GM23338 (cell line): ENCODE measurements around the gene KRTAP10-1. TPM values are rescaled to one million over a fixed set of nuclear protein-coding genes. Genes with fewer than 3 reads are reported as not detected.
A peak's percentile ranks its signal among the peaks of the same experiment; 100 is the strongest.

Experiments used
- ATAC-seq: fragments of 200-7000 bp; cut with Tn5 transposase; 3 replicates; pipeline ENCODE4 v1.9.1; 2020
- DNase-seq: peaks from one replicate; pipeline ENCODE4 v3.0.0-alpha.2; 2015; ENCODE audit warnings: low spot score
- H2AFZ ChIP-seq: fragments of 200-600 bp; sonication (generic); 2 replicates; pipeline ENCODE4 v1.8.0; 2016; ENCODE audit warnings: antibody characterized with exemption, mild to moderate bottlenecking, moderate library complexity
- H3F3A ChIP-seq: fragments of 200-600 bp; sonication (generic); replicated peaks from 2 replicates; pipeline ENCODE4 v1.8.0; 2017; ENCODE audit warnings: antibody characterized with exemption, mixed run types, low read depth
- H3K27ac ChIP-seq: fragments of 200-600 bp; sonication (generic); 2 replicates; pipeline ENCODE4 v1.6.1; 2016; ENCODE audit warnings: low read depth
- H3K27me3 ChIP-seq: fragments of 200-600 bp; sonication (generic); 2 replicates; pipeline ENCODE4 v1.8.0; 2016; ENCODE audit warnings: mild to moderate bottlenecking, mixed run types, moderate library complexity; ENCODE audit not compliant: insufficient read depth
- H3K36me3 ChIP-seq: fragments of 200-600 bp; sonication (generic); 2 replicates; pipeline ENCODE4 v1.8.0; 2016; ENCODE audit warnings: mild to moderate bottlenecking; ENCODE audit not compliant: insufficient read depth
- H3K4me1 ChIP-seq: fragments of 200-600 bp; sonication (generic); 2 replicates; pipeline ENCODE4 v1.8.0; 2016; ENCODE audit warnings: mild to moderate bottlenecking, moderate library complexity; ENCODE audit not compliant: insufficient read depth
- H3K4me2 ChIP-seq: fragments of 200-600 bp; sonication (generic); 2 replicates; pipeline ENCODE4 v1.7.1; 2017; ENCODE audit warnings: mixed run types
- H3K4me3 ChIP-seq: fragments of 200-600 bp; sonication (generic); 2 replicates; pipeline ENCODE4 v1.6.1; 2016; ENCODE audit warnings: mixed run types
- H3K79me2 ChIP-seq: fragments of 200-600 bp; sonication (generic); replicated peaks from 2 replicates; pipeline ENCODE4 v1.8.0; 2017; ENCODE audit warnings: mild to moderate bottlenecking; ENCODE audit not compliant: insufficient read depth
- H3K9me2 ChIP-seq: fragments of 200-600 bp; sonication (generic); 2 replicates; pipeline ENCODE4 v1.8.0; 2017; ENCODE audit not compliant: insufficient read depth
- H4K20me1 ChIP-seq: fragments of 200-600 bp; sonication (generic); replicated peaks from 2 replicates; pipeline ENCODE4 v1.8.0; 2017; ENCODE audit warnings: mild to moderate bottlenecking; ENCODE audit not compliant: insufficient read depth
- H3K27ac Mint-ChIP-seq: 2 replicates; pipeline ENCODE4 v1.8.0; 2020; ENCODE audit warnings: inconsistent platforms, mild to moderate bottlenecking, moderate library complexity, mixed read lengths
- H3K27me3 Mint-ChIP-seq: 3 replicates; pipeline ENCODE4 v1.8.0; 2022; ENCODE audit warnings: low read depth, mild to moderate bottlenecking, moderate library complexity, mixed read lengths, inconsistent platforms; ENCODE audit not compliant: insufficient read depth, poor library complexity
- H3K36me3 Mint-ChIP-seq: 3 replicates; pipeline ENCODE4 v1.8.0; 2021; ENCODE audit warnings: low read depth, mild to moderate bottlenecking, inconsistent platforms, moderate library complexity, mixed read lengths
- H3K4me1 Mint-ChIP-seq: 3 replicates; pipeline ENCODE4 v1.8.0; 2020; ENCODE audit warnings: mild to moderate bottlenecking, inconsistent platforms, mixed read lengths
- H3K4me3 Mint-ChIP-seq: 3 replicates; pipeline ENCODE4 v1.8.0; 2021; ENCODE audit warnings: moderate library complexity, mild to moderate bottlenecking, inconsistent platforms, mixed read lengths
- H3K9me3 Mint-ChIP-seq: 3 replicates; pipeline ENCODE4 v1.8.0; 2020; ENCODE audit warnings: moderate library complexity, mild to moderate bottlenecking, inconsistent platforms, mixed read lengths
- CREB1 ChIP-seq: fragments of 250-450 bp; sonication (Bioruptor Pico); IDR thresholded peaks from 2 replicates; pipeline ENCODE4 v1.5.0; 2020; ENCODE audit warnings: low read depth, mild to moderate bottlenecking, moderate library complexity
- EZH2 ChIP-seq: fragments of 200-600 bp; sonication (generic); IDR thresholded peaks from one replicate; pipeline ENCODE4 v1.8.0; 2017; ENCODE audit warnings: antibody characterized with exemption, mild to moderate bottlenecking, low read depth; ENCODE audit not compliant: unreplicated experiment
- EZH2phosphoT487 ChIP-seq: fragments of 200-600 bp; sonication (generic); IDR thresholded peaks from one replicate; pipeline ENCODE4 v1.8.1; 2018; ENCODE audit warnings: antibody characterized with exemption; ENCODE audit not compliant: unreplicated experiment
- JUNB ChIP-seq: IDR thresholded peaks from one replicate; pipeline ENCODE4 v1.6.1; 2016; ENCODE audit warnings: antibody characterized with exemption; ENCODE audit not compliant: unreplicated experiment
- NANOG ChIP-seq: IDR thresholded peaks from 2 replicates; pipeline ENCODE4 v1.6.1; 2016; ENCODE audit warnings: antibody characterized with exemption, borderline replicate concordance
- ZNF114 ChIP-seq: fragments of 250-450 bp; sonication (Bioruptor Pico); IDR thresholded peaks from 2 replicates; pipeline ENCODE4 v1.5.0; 2020; ENCODE audit warnings: mild to moderate bottlenecking, moderate library complexity
- ZNF331 ChIP-seq: fragments of 250-450 bp; sonication (Bioruptor Pico); IDR thresholded peaks from 2 replicates; pipeline ENCODE4 v1.5.0; 2020; ENCODE audit warnings: low read depth, mild to moderate bottlenecking, moderate library complexity
- polyA plus RNA-seq: library from polyadenylated mRNA; unstranded; fragments of >200 nt; fragmentation: Nextera tagmentation; extraction: Ambion mirVana; gene quantifications from 2 replicates; pipeline ENCODE4 v1.2.1, GENCODE V29; 2016
- total RNA-seq: library from RNA; depleted of rRNA; stranded (reverse); fragments of >200 nt; shearing (Covaris generic); gene quantifications from 2 replicates; pipeline ENCODE4 v1.2.3, GENCODE V29; 2014
- TF ChIP-seq, protein P1 (sequence below): fragments of 250-450 bp; sonication (Bioruptor Pico); IDR thresholded peaks from 2 replicates; pipeline ENCODE4 v1.5.0; 2020; ENCODE audit warnings: mild to moderate bottlenecking, moderate library complexity
- TF ChIP-seq, protein P2 (sequence below): IDR thresholded peaks from 2 replicates; pipeline ENCODE4 v1.6.1; 2016; ENCODE audit warnings: antibody characterized with exemption
- TF ChIP-seq, protein P3 (sequence below), 2 experiments: fragments of 200-600 bp in 1 of 2; sonication (generic) in 1 of 2; conservative IDR thresholded peaks; 2 replicates each; pipeline versions ENCODE4 v1.5.1 to v1.6.1; 2016 to 2017; ENCODE audit warnings: antibody characterized with exemption in 2 of 2, low read depth in 2 of 2, mild to moderate bottlenecking in 2 of 2, moderate library complexity in 1 of 2
- TF ChIP-seq, protein P4 (sequence below): IDR thresholded peaks from one replicate; pipeline ENCODE4 v1.6.1; 2018; ENCODE audit warnings: antibody characterized with exemption; ENCODE audit not compliant: unreplicated experiment

The KRTAP10-1 gene
- total and polyA plus RNA-seq, 2 experiments from 2014 or later, result not detected

DNA sequence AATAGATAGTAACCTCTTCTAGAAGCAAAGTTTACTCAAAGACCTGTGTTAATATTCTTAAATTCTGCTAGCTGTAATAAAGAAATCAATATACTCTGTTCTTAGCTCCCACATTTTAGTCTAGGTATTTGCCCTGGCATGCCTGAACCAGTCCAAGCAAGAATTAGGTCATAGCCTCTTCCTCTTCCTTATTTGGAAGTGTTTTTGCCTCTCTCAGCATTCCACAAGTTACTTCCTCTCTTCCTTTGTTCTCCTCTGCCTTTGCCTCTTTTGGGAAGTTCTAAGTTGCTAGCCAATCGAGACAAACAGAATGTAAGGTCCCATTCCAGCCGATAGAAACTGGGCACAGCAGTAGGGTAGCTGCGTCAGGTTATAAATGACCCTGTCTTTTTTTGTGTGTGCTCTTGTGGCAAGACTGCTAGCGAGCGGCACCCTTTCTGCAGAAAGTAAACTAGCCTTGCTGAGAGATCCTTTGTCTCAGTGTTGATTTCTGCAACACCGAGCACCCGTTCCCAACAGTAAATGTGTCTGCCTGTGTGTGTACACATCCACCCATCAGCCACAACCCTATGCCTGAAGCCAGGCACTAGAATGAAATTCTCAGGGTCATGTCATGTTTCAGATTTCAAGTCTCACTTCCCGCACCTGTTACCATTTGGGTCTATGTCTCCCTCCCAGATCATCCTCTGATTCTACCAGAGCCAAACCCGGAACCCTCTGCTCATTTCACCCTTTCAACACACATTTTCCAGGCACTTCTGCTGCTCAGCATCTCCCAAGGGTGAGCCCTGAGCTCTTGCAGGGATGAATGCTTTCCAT lies 47.2 kb downstream of the KRTAP10-1 start:
- Histone ChIP-seq H3F3A (no peaks in the 10 kb centered on the region), H3K4me2 (no peak overlapping the region), H2AFZ (no peak overlapping the region), H3K79me2 (peaks cover 15% of the 10 kb centered on the region), H4K20me1 (no peaks in the 10 kb centered on the region; the same call in 1 of the 2 replicates), H3K4me3 (no peak overlapping the region), H3K27me3 (no peaks in the 10 kb centered on the region), H3K9me2 (no peaks in the 10 kb centered on the region), H3K27ac (0 out of 2 replicates have a peak overlapping the region, but pooled peaks have one; percentile 22), H3K4me1 (peaks cover 6% of the 10 kb centered on the region; the same call in 1 of the 2 replicates), H3K36me3 (peaks cover 5% of the 10 kb centered on the region; the same call in 1 of the 2 replicates)
- TF ChIP-seq NANOG (no peak), ZNF114 (CRISPR knock-in tag) (no peak), EZH2 (no peak), EZH2phosphoT487 (no peak), ZNF331 (CRISPR knock-in tag) (no peak), CREB1 (CRISPR knock-in tag) (no peak), JUNB (no peak)
- TF ChIP-seq, protein P1, sequence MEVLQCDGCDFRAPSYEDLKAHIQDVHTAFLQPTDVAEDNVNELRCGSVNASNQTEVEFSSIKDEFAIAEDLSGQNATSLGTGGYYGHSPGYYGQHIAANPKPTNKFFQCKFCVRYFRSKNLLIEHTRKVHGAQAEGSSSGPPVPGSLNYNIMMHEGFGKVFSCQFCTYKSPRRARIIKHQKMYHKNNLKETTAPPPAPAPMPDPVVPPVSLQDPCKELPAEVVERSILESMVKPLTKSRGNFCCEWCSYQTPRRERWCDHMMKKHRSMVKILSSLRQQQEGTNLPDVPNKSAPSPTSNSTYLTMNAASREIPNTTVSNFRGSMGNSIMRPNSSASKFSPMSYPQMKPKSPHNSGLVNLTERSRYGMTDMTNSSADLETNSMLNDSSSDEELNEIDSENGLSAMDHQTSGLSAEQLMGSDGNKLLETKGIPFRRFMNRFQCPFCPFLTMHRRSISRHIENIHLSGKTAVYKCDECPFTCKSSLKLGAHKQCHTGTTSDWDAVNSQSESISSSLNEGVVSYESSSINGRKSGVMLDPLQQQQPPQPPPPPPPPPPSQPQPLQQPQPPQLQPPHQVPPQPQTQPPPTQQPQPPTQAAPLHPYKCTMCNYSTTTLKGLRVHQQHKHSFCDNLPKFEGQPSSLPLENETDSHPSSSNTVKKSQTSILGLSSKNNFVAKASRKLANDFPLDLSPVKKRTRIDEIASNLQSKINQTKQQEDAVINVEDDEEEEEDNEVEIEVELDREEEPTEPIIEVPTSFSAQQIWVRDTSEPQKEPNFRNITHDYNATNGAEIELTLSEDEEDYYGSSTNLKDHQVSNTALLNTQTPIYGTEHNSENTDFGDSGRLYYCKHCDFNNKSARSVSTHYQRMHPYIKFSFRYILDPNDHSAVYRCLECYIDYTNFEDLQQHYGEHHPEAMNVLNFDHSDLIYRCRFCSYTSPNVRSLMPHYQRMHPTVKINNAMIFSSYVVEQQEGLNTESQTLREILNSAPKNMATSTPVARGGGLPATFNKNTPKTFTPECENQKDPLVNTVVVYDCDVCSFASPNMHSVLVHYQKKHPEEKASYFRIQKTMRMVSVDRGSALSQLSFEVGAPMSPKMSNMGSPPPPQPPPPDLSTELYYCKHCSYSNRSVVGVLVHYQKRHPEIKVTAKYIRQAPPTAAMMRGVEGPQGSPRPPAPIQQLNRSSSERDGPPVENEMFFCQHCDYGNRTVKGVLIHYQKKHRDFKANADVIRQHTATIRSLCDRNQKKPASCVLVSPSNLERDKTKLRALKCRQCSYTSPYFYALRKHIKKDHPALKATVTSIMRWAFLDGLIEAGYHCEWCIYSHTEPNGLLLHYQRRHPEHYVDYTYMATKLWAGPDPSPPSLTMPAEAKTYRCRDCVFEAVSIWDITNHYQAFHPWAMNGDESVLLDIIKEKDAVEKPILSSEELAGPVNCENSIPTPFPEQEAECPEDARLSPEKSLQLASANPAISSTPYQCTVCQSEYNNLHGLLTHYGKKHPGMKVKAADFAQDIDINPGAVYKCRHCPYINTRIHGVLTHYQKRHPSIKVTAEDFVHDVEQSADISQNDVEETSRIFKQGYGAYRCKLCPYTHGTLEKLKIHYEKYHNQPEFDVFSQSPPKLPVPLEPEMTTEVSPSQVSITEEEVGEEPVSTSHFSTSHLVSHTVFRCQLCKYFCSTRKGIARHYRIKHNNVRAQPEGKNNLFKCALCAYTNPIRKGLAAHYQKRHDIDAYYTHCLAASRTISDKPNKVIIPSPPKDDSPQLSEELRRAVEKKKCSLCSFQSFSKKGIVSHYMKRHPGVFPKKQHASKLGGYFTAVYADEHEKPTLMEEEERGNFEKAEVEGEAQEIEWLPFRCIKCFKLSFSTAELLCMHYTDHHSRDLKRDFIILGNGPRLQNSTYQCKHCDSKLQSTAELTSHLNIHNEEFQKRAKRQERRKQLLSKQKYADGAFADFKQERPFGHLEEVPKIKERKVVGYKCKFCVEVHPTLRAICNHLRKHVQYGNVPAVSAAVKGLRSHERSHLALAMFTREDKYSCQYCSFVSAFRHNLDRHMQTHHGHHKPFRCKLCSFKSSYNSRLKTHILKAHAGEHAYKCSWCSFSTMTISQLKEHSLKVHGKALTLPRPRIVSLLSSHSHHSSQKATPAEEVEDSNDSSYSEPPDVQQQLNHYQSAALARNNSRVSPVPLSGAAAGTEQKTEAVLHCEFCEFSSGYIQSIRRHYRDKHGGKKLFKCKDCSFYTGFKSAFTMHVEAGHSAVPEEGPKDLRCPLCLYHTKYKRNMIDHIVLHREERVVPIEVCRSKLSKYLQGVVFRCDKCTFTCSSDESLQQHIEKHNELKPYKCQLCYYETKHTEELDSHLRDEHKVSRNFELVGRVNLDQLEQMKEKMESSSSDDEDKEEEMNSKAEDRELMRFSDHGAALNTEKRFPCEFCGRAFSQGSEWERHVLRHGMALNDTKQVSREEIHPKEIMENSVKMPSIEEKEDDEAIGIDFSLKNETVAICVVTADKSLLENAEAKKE (CRISPR knock-in tag), result no peak
- TF ChIP-seq, protein P2, sequence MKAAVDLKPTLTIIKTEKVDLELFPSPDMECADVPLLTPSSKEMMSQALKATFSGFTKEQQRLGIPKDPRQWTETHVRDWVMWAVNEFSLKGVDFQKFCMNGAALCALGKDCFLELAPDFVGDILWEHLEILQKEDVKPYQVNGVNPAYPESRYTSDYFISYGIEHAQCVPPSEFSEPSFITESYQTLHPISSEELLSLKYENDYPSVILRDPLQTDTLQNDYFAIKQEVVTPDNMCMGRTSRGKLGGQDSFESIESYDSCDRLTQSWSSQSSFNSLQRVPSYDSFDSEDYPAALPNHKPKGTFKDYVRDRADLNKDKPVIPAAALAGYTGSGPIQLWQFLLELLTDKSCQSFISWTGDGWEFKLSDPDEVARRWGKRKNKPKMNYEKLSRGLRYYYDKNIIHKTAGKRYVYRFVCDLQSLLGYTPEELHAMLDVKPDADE, result no peak
- TF ChIP-seq, protein P3, sequence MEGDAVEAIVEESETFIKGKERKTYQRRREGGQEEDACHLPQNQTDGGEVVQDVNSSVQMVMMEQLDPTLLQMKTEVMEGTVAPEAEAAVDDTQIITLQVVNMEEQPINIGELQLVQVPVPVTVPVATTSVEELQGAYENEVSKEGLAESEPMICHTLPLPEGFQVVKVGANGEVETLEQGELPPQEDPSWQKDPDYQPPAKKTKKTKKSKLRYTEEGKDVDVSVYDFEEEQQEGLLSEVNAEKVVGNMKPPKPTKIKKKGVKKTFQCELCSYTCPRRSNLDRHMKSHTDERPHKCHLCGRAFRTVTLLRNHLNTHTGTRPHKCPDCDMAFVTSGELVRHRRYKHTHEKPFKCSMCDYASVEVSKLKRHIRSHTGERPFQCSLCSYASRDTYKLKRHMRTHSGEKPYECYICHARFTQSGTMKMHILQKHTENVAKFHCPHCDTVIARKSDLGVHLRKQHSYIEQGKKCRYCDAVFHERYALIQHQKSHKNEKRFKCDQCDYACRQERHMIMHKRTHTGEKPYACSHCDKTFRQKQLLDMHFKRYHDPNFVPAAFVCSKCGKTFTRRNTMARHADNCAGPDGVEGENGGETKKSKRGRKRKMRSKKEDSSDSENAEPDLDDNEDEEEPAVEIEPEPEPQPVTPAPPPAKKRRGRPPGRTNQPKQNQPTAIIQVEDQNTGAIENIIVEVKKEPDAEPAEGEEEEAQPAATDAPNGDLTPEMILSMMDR (conservative IDR thresholded peaks at IDR 0.05; ENCODE audit: low read depth in 2 of 2), result no peak
- TF ChIP-seq, protein P4, sequence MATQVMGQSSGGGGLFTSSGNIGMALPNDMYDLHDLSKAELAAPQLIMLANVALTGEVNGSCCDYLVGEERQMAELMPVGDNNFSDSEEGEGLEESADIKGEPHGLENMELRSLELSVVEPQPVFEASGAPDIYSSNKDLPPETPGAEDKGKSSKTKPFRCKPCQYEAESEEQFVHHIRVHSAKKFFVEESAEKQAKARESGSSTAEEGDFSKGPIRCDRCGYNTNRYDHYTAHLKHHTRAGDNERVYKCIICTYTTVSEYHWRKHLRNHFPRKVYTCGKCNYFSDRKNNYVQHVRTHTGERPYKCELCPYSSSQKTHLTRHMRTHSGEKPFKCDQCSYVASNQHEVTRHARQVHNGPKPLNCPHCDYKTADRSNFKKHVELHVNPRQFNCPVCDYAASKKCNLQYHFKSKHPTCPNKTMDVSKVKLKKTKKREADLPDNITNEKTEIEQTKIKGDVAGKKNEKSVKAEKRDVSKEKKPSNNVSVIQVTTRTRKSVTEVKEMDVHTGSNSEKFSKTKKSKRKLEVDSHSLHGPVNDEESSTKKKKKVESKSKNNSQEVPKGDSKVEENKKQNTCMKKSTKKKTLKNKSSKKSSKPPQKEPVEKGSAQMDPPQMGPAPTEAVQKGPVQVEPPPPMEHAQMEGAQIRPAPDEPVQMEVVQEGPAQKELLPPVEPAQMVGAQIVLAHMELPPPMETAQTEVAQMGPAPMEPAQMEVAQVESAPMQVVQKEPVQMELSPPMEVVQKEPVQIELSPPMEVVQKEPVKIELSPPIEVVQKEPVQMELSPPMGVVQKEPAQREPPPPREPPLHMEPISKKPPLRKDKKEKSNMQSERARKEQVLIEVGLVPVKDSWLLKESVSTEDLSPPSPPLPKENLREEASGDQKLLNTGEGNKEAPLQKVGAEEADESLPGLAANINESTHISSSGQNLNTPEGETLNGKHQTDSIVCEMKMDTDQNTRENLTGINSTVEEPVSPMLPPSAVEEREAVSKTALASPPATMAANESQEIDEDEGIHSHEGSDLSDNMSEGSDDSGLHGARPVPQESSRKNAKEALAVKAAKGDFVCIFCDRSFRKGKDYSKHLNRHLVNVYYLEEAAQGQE, result no peak
- H3K27ac Mint-ChIP-seq, result no peak overlapping the region
- DNase-seq, result no peak
- peaks cover 48% of the 10 kb centered on the region for H3K9me3 Mint-ChIP-seq
- ATAC-seq, result no peak
- H3K4me1 Mint-ChIP-seq, result peaks cover 17% of the 10 kb centered on the region
- H3K36me3 Mint-ChIP-seq, result peaks cover 51% of the 10 kb centered on the region
- no peak overlapping the region for H3K4me3 Mint-ChIP-seq
- H3K27me3 Mint-ChIP-seq, result peaks cover 4% of the 10 kb centered on the region
